Stimulated activated CD8-positive, alpha-beta memory T cell treated with anti-CD3 and anti-CD28 coated beads, Interleukin-2, amount 100 ng/mL, for 1 hour (primary cell): Measurements from ENCODE around the gene CROCC2.

Experiments
- DNase-seq, 2 donors: peaks; one replicate each; pipeline ENCODE4 v3.0.0-alpha.2; 2020; ENCODE audit warnings: low read depth in 2 of 2

The CROCC2 gene

GRCh38 chr2:240906141-240906910, at the start of gene CROCC2:
TSS of gene CROCC2 (plus strand) at chr2:240906336. CDS start at chr2:240906514, 178 bp downstream.
- DNase-seq = no peak

- no peak for DNase-seq
Measured at GRCh38 chr2:240857039-240858008, 48.8 kb upstream of the CROCC2 start.

GRCh38 chr2:240858321-240858720, 47.8 kb upstream of the CROCC2 start:
- no peak for DNase-seq

GRCh38 chr2:240858871-240859270, 47.3 kb upstream of the CROCC2 start:
- DNase-seq = no peak

- DNase-seq = no peak
Measured at GRCh38 chr2:240861547-240861946, 44.6 kb upstream of the CROCC2 start.

- DNase-seq = no peak
Measured at GRCh38 chr2:240864475-240864874, 41.7 kb upstream of the CROCC2 start.

GRCh38 chr2:240865391-240865790, 40.7 kb upstream of the CROCC2 start:
- DNase-seq = no peak

- no peak for DNase-seq
Measured at GRCh38 chr2:240868286-240869108, 37.6 kb upstream of the CROCC2 start, which contains the start of gene AGXT. TSS of gene AGXT (plus strand) at chr2:240868824. CDS start at chr2:240868866, 42 bp downstream.

GRCh38 chr2:240869109-240869955, 36.8 kb upstream of the CROCC2 start:
- DNase-seq = no peak

GRCh38 chr2:240869956-240870875, 35.9 kb upstream of the CROCC2 start:
- no peak for DNase-seq

GRCh38 chr2:240871071-240871958, 34.8 kb upstream of the CROCC2 start:
- DNase-seq = no peak

- no peak for DNase-seq
Measured at GRCh38 chr2:240872317-240873097, 33.6 kb upstream of the CROCC2 start.

- no peak for DNase-seq
Measured at GRCh38 chr2:240873098-240873788, 32.9 kb upstream of the CROCC2 start.

GRCh38 chr2:240873805-240874714, 32.1 kb upstream of the CROCC2 start:
- no peak for DNase-seq

- no peak for DNase-seq
Measured at GRCh38 chr2:240874715-240875227, 31.4 kb upstream of the CROCC2 start.
